Measurements from ENCODE around the gene IFNGR1. TPM values are rescaled to one million over a fixed set of nuclear protein-coding genes. Genes with fewer than 3 reads are reported as not detected.
A peak's percentile ranks its signal among the peaks of the same experiment; 100 is the strongest.
"Not testable (repeated sequence)": the region's sequence is repeated elsewhere in the genome, so short reads cannot be mapped to it uniquely, and the experiment has no call there.

The IFNGR1 gene
- total RNA-seq, 1 donor from 2014 or later, result 52.7 TPM

GRCh38 chr6:137213331-137213740 is 5.8 kb downstream of the IFNGR1 start:
- peaks cover 5% of the 10 kb centered on the region for H3K36me3 Mint-ChIP-seq (ENCODE audit: low read depth)
- H3K27me3 Mint-ChIP-seq (ENCODE audit: low read depth), result no peaks in the 10 kb centered on the region
- H3K4me3 Mint-ChIP-seq (ENCODE audit: unreplicated experiment), result peak overlapping the region; percentile 33
- peaks cover 3% of the 10 kb centered on the region for H3K9me3 Mint-ChIP-seq (ENCODE audit: low read depth)
- peak overlapping the region; percentile 46 for H3K27ac Mint-ChIP-seq (ENCODE audit: unreplicated experiment)
- H3K4me1 Mint-ChIP-seq (ENCODE audit: low read depth), result peaks cover 81% of the 10 kb centered on the region
- no peak for DNase-seq (ENCODE audit: low spot score)
- TF ChIP-seq CTCF (IDR thresholded peaks at IDR 0.05), result no peak

- Mint-ChIP-seq H3K4me1 (ENCODE audit: low read depth) (peaks cover 73% of the 10 kb centered on the region), H3K27ac (ENCODE audit: unreplicated experiment) (peak overlapping the region; percentile 4), H3K4me3 (ENCODE audit: unreplicated experiment) (no peak overlapping the region), H3K36me3 (ENCODE audit: low read depth) (peaks cover 5% of the 10 kb centered on the region), H3K27me3 (ENCODE audit: low read depth) (no peaks in the 10 kb centered on the region), H3K9me3 (ENCODE audit: low read depth) (peaks cover 3% of the 10 kb centered on the region)
- no peak for DNase-seq (ENCODE audit: low spot score)
- TF ChIP-seq CTCF (IDR thresholded peaks at IDR 0.05), result no peak
These were observed 7.3 kb downstream of the IFNGR1 start for GRCh38 chr6:137211910-137212309.

GRCh38 chr6:137210903-137211302 is 8.3 kb downstream of the IFNGR1 start:
- peaks cover 7% of the 10 kb centered on the region for H3K36me3 Mint-ChIP-seq (ENCODE audit: low read depth)
- H3K27ac Mint-ChIP-seq (ENCODE audit: unreplicated experiment), result no peak overlapping the region
- peaks cover 3% of the 10 kb centered on the region for H3K9me3 Mint-ChIP-seq (ENCODE audit: low read depth)
- peaks cover 68% of the 10 kb centered on the region for H3K4me1 Mint-ChIP-seq (ENCODE audit: low read depth)
- no peak overlapping the region for H3K4me3 Mint-ChIP-seq (ENCODE audit: unreplicated experiment)
- no peaks in the 10 kb centered on the region for H3K27me3 Mint-ChIP-seq (ENCODE audit: low read depth)
- no peak for TF ChIP-seq CTCF (IDR thresholded peaks at IDR 0.05)
- no peak for DNase-seq (ENCODE audit: low spot score)

- Mint-ChIP-seq H3K9me3 (ENCODE audit: low read depth) (peaks cover 3% of the 10 kb centered on the region), H3K36me3 (ENCODE audit: low read depth) (peaks cover 22% of the 10 kb centered on the region), H3K27me3 (ENCODE audit: low read depth) (no peaks in the 10 kb centered on the region), H3K27ac (ENCODE audit: unreplicated experiment) (no peak overlapping the region), H3K4me3 (ENCODE audit: unreplicated experiment) (no peak overlapping the region), H3K4me1 (ENCODE audit: low read depth) (peaks cover 46% of the 10 kb centered on the region)
- TF ChIP-seq CTCF (IDR thresholded peaks at IDR 0.05), result no peak
- DNase-seq (ENCODE audit: low spot score), result no peak
These were observed 10.9 kb downstream of the IFNGR1 start for GRCh38 chr6:137208279-137208678.

- Mint-ChIP-seq H3K36me3 (ENCODE audit: low read depth) (peaks cover 26% of the 10 kb centered on the region), H3K4me1 (ENCODE audit: low read depth) (peaks cover 40% of the 10 kb centered on the region)
- DNase-seq (ENCODE audit: low spot score); H3K27ac Mint-ChIP-seq (ENCODE audit: unreplicated experiment); H3K9me3 Mint-ChIP-seq (ENCODE audit: low read depth); H3K4me3 Mint-ChIP-seq (ENCODE audit: unreplicated experiment); H3K27me3 Mint-ChIP-seq (ENCODE audit: low read depth): not testable (repeated sequence)
These were observed 11.7 kb downstream of the IFNGR1 start for GRCh38 chr6:137207457-137207856.

GRCh38 chr6:137206577-137206976 is 12.6 kb downstream of the IFNGR1 start:
- H3K36me3 Mint-ChIP-seq (ENCODE audit: low read depth), result peaks cover 30% of the 10 kb centered on the region
- no peaks in the 10 kb centered on the region for H3K27me3 Mint-ChIP-seq (ENCODE audit: low read depth)
- no peak overlapping the region for H3K27ac Mint-ChIP-seq (ENCODE audit: unreplicated experiment)
- peaks cover 3% of the 10 kb centered on the region for H3K9me3 Mint-ChIP-seq (ENCODE audit: low read depth)
- no peak for TF ChIP-seq CTCF (IDR thresholded peaks at IDR 0.05)
- H3K4me3 Mint-ChIP-seq (ENCODE audit: unreplicated experiment), result no peak overlapping the region
- H3K4me1 Mint-ChIP-seq (ENCODE audit: low read depth), result peaks cover 32% of the 10 kb centered on the region
- no peak for DNase-seq (ENCODE audit: low spot score)

Data from chondrocyte (in vitro differentiated cells).